Kidney glomerular epithelial cell (primary cell): ENCODE data around the gene TSPOAP1.

Experiments
- DNase-seq: peaks from one replicate; lab custom pipeline; 2025; lab: John Stamatoyannopoulos, UW

Gene TSPOAP1

GRCh38 chr17:58316260-58316960 lies 12.2 kb downstream of the TSPOAP1 start:
- no peak for DNase-seq

- DNase-seq = no peak
Measured at GRCh38 chr17:58315750-58316149, 12.8 kb downstream of the TSPOAP1 start.

GRCh38 chr17:58315281-58315711 lies 13.3 kb downstream of the TSPOAP1 start:
- no peak for DNase-seq

GRCh38 chr17:58314706-58315015 lies 13.9 kb downstream of the TSPOAP1 start:
- DNase-seq = no peak

- DNase-seq = no peak
Measured at GRCh38 chr17:58313815-58314705, 14.5 kb downstream of the TSPOAP1 start.

GRCh38 chr17:58312829-58313228 lies 15.8 kb downstream of the TSPOAP1 start:
- no peak for DNase-seq

GRCh38 chr17:58312021-58312630 lies 16.5 kb downstream of the TSPOAP1 start:
- DNase-seq = no peak

- no peak for DNase-seq
Measured at GRCh38 chr17:58311429-58311894, 17.1 kb downstream of the TSPOAP1 start.

- DNase-seq = no peak
Measured at GRCh38 chr17:58310511-58311428, 17.8 kb downstream of the TSPOAP1 start.

GRCh38 chr17:58309918-58310259 lies 18.7 kb downstream of the TSPOAP1 start:
- no peak for DNase-seq

GRCh38 chr17:58308985-58309917 lies 19.3 kb downstream of the TSPOAP1 start:
- DNase-seq = no peak

GRCh38 chr17:58308173-58308984 lies 20.2 kb downstream of the TSPOAP1 start:
- no peak for DNase-seq

GRCh38 chr17:58307468-58308172 lies 21.0 kb downstream of the TSPOAP1 start:
- no peak for DNase-seq

- DNase-seq = no peak
Measured at GRCh38 chr17:58306131-58306951, 22.3 kb downstream of the TSPOAP1 start.

- no peak for DNase-seq
Measured at GRCh38 chr17:58305626-58306025, 23.0 kb downstream of the TSPOAP1 start.

- DNase-seq = no peak
Measured at GRCh38 chr17:58304750-58305486, 23.7 kb downstream of the TSPOAP1 start.

- no peak for DNase-seq
Measured at GRCh38 chr17:58303971-58304749, 24.4 kb downstream of the TSPOAP1 start.
